Large intestine (tissue), 12 donors: Measurements from ENCODE around the gene ANKDD1A. TPM values are rescaled to one million over a fixed set of nuclear protein-coding genes. Genes with fewer than 3 reads are reported as not detected.

Experiments used
- DNase-seq, 2 donors: peaks; one replicate each; pipeline versions ENCODE4 v3.0.0 to v3.0.0-alpha.2; 2013
- H3K27ac ChIP-seq: one replicate; pipeline ENCODE4 v1.5.1; 2013; ENCODE audit warnings: low read length
- H3K27me3 ChIP-seq: 2 replicates; pipeline ENCODE4 v1.6.1; 2013; ENCODE audit warnings: low read length; ENCODE audit not compliant: control insufficient read depth, insufficient read depth
- H3K36me3 ChIP-seq: 2 replicates; pipeline ENCODE4 v1.6.1; 2013; ENCODE audit warnings: low read length; ENCODE audit not compliant: control insufficient read depth, insufficient read depth
- H3K4me1 ChIP-seq: one replicate; pipeline ENCODE4 v1.6.1; 2013; ENCODE audit warnings: low read length; ENCODE audit not compliant: control insufficient read depth, insufficient read depth
- H3K4me3 ChIP-seq: one replicate; pipeline ENCODE4 v1.5.1; 2013; ENCODE audit warnings: low read length
- H3K9me3 ChIP-seq: one replicate; pipeline ENCODE4 v1.6.1; 2013; ENCODE audit warnings: mild to moderate bottlenecking, low read depth, low read length, moderate library complexity; ENCODE audit not compliant: control insufficient read depth
- WGBS: methylation state at CpG from one replicate; pipeline ENCODE4 v1.1.5; 2013; ENCODE audit warnings: low lambda C conversion rate; ENCODE audit not compliant: insufficient coverage; 5-methylcytosine and 5-hydroxymethylcytosine counted together
- long read RNA-seq, 11 donors: transcript quantifications; one replicate each; lab custom pipeline, GENCODE V29; 2026
- polyA plus RNA-seq: library from polyadenylated mRNA; unstranded; fragments of 120-200 nt; gene quantifications from one replicate; pipeline ENCODE4 v1.2.1, GENCODE V29; 2013

ANKDD1A gene
- 5.6 TPM for polyA plus RNA-seq
- long read RNA-seq, donor 1, partial matches to known transcripts, result 190 of 190 reads
- long read RNA-seq, donor 1, other reads (novel, unspliced or antisense), result 0 of 190 reads
- long read RNA-seq, donor 2, partial matches to known transcripts, result 233 of 244 reads
- long read RNA-seq, donor 2, other reads (novel, unspliced or antisense), result 11 of 244 reads
- long read RNA-seq, donor 3, result 0 reads
- long read RNA-seq, donor 4, partial matches to known transcripts, result 9 of 9 reads
- long read RNA-seq, donor 4, other reads (novel, unspliced or antisense), result 0 of 9 reads
- long read RNA-seq, donor 5, partial matches to known transcripts, result 47 of 47 reads
- long read RNA-seq, donor 5, other reads (novel, unspliced or antisense), result 0 of 47 reads
- long read RNA-seq, donor 6, partial matches to known transcripts, result 279 of 291 reads
- long read RNA-seq, donor 6, other reads (novel, unspliced or antisense), result 12 of 291 reads
- long read RNA-seq, donor 7, partial matches to known transcripts, result 108 of 108 reads
- long read RNA-seq, donor 7, other reads (novel, unspliced or antisense), result 0 of 108 reads
- long read RNA-seq, donor 8, partial matches to known transcripts, result 191 of 219 reads
- long read RNA-seq, donor 8, other reads (novel, unspliced or antisense), result 28 of 219 reads
- long read RNA-seq, donor 9, partial matches to known transcripts, result 374 of 379 reads
- long read RNA-seq, donor 9, other reads (novel, unspliced or antisense), result 5 of 379 reads
- long read RNA-seq, donor 10, partial matches to known transcripts, result 228 of 228 reads
- long read RNA-seq, donor 10, other reads (novel, unspliced or antisense), result 0 of 228 reads
- long read RNA-seq, donor 11, partial matches to known transcripts, result 93 of 93 reads
- long read RNA-seq, donor 11, other reads (novel, unspliced or antisense), result 0 of 93 reads

- Histone ChIP-seq H3K4me1 (peaks cover 4% of the 10 kb centered on the region), H3K36me3 (no peaks in the 10 kb centered on the region), H3K27me3 (peaks cover 18% of the 10 kb centered on the region), H3K4me3 (peak within 1 kb of the TSS; percentile 59), H3K27ac (no peak within 1 kb of the TSS), H3K9me3 (no peaks in the 10 kb centered on the region)
- DNase-seq, result peak; percentile 49 to 74
- no CpG with 5 or more reads among the region's 72 CpGs for whole genome bisulfite sequencing
These were observed at the start of gene ANKDD1A for GRCh38 chr15:64911311-64912186. Gene ANKDD1A (plus strand): TSS chr15:64911902. CDS start chr15:64911931, 29 bp downstream.

DNA sequence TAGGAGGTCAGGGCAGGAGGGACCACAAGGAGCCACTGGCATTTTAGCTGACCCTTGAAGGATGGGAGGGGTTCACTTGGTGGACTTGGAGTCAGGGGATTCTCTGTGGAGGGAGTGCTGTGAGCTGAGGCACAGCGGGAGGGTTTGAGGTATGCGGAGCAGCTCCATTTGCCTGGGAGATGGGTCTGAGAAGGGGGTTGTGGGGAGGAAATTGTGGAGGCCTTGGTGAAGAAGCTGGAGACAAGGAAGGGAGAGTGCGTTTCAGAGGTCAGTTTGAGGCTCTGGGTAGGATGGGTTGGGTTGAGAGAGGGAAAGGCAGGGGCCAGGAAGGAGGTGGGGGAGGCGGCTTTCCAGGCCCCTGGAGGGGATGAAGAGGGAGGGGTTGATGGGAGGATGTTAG lies 49.7 kb upstream of the ANKDD1A start:
- H3K36me3 ChIP-seq, result peaks cover 41% of the 10 kb centered on the region
- no peak for DNase-seq
- H3K27me3 ChIP-seq, result no peaks in the 10 kb centered on the region
- WGBS, result 100% methylated on average over 1 of the region's 4 CpGs
- H3K9me3 ChIP-seq, result no peaks in the 10 kb centered on the region
- H3K27ac ChIP-seq, result no peak overlapping the region
- peaks cover 14% of the 10 kb centered on the region for H3K4me1 ChIP-seq
- no peak overlapping the region for H3K4me3 ChIP-seq

- peaks cover 9% of the 10 kb centered on the region for H3K4me1 ChIP-seq
- H3K9me3 ChIP-seq, result no peaks in the 10 kb centered on the region
- H3K36me3 ChIP-seq, result peaks cover 43% of the 10 kb centered on the region
These were observed 49.3 kb upstream of the ANKDD1A start for GRCh38 chr15:64862408-64862807.

DNA sequence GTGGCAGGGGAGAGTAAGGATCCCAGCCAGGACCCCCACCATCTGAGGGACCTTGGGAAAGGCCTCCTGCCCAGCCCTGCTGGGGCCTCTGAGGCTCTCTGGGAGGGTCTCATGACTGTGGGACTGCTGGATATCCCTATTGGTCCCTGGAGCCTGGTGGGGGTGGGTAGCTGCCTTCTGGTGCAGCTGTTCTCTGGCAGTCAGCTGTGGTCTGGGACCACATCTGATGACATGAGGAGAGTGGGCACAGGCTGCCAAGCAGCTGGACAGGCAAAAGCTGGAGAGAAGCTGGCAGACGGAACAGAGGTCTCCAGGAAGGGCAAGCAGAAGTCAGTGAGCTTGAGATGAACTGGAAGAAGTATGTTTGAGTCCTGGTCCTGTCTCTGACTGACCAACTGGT lies 47.6 kb upstream of the ANKDD1A start:
- no peak overlapping the region for H3K4me3 ChIP-seq
- no peak overlapping the region for H3K27ac ChIP-seq
- H3K27me3 ChIP-seq, result no peaks in the 10 kb centered on the region
- no CpG with 5 or more reads among the region's 1 CpG for WGBS
- no peaks in the 10 kb centered on the region for H3K9me3 ChIP-seq
- H3K4me1 ChIP-seq, result peaks cover 4% of the 10 kb centered on the region
- no peak for DNase-seq
- peaks cover 45% of the 10 kb centered on the region for H3K36me3 ChIP-seq

More at GRCh38 chr15:64862408-64862807, 49.3 kb upstream of the ANKDD1A start:
- H3K27ac ChIP-seq, result no peak overlapping the region
- H3K27me3 ChIP-seq, result no peaks in the 10 kb centered on the region
- WGBS, result no CpG with 5 or more reads among the region's 1 CpG
- no peak for DNase-seq
- H3K4me3 ChIP-seq, result no peak overlapping the region

DNA sequence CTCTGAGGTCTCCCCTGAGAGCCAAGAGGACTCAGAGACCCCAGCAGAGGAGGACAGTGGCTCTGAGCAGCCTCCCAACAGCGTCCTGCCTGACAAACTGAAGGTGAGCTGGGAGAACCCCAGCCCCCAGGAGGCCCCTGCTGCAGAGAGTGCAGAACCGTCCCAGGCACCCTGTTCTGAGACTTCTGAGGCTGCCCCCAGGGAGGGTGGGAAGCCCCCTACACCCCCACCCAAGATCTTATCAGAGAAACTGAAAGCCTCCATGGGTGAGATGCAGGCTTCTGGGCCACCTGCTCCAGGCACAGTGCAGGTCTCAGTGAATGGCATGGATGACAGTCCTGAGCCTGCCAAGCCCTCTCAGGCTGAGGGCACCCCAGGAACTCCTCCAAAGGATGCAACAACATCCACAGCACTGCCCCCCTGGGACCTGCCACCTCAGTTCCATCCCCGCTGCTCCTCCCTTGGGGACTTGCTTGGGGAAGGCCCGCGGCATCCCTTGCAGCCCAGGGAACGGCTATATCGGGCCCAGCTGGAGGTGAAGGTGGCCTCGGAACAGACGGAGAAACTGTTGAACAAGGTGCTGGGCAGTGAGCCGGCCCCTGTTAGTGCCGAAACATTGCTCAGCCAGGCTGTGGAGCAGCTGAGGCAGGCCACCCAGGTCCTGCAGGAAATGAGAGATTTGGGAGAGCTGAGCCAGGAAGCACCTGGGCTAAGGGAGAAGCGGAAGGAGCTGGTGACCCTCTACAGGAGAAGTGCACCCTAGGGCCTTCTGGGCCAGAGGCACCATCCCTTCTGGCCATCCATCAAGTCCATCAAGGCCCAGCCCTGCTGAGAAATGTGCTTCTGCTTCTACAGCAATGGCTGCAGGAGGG lies 46.3 kb upstream of the ANKDD1A start:
- Histone ChIP-seq H3K36me3 (peaks cover 37% of the 10 kb centered on the region), H3K27me3 (no peaks in the 10 kb centered on the region), H3K4me1 (peaks cover 4% of the 10 kb centered on the region), H3K4me3 (no peak overlapping the region), H3K9me3 (no peaks in the 10 kb centered on the region), H3K27ac (peak overlapping the region; percentile 12)
- no CpG with 5 or more reads among the region's 12 CpGs for WGBS
- DNase-seq, result no peak

- H3K4me1 ChIP-seq, result peaks cover 4% of the 10 kb centered on the region
- 80% methylated on average over 1 of the region's 6 CpGs for WGBS
- no peak for DNase-seq
These were observed 45.6 kb upstream of the ANKDD1A start for GRCh38 chr15:64865998-64866520.

DNA sequence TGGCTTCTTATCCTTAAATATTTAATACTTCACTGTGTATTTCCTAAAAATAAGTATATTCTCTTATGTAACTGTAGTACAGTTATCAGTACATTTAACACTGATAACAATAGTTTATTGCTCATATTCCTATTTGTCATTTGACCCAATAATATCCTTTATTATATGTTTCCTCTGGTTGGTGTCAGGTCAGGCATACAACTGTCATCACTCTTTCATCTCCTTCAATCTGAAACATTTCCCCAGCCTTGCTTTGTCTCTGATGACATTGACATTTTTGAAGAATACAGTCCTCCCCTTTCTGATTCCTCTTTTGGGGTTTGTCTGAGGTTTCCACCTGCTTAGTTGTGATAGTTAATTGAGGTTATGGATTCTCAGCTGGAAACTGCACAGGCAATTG lies 42.2 kb upstream of the ANKDD1A start:
- Histone ChIP-seq H3K27ac (no peak overlapping the region), H3K36me3 (peaks cover 15% of the 10 kb centered on the region), H3K4me1 (peaks cover 10% of the 10 kb centered on the region), H3K27me3 (no peaks in the 10 kb centered on the region), H3K9me3 (no peaks in the 10 kb centered on the region), H3K4me3 (no peak overlapping the region)
- DNase-seq, result no peak

More at GRCh38 chr15:64865998-64866520, 45.6 kb upstream of the ANKDD1A start:
- peak overlapping the region; percentile 12 for H3K27ac ChIP-seq
- H3K4me3 ChIP-seq, result no peak overlapping the region
- H3K27me3 ChIP-seq, result no peaks in the 10 kb centered on the region
- H3K9me3 ChIP-seq, result no peaks in the 10 kb centered on the region
- peaks cover 30% of the 10 kb centered on the region for H3K36me3 ChIP-seq

DNA sequence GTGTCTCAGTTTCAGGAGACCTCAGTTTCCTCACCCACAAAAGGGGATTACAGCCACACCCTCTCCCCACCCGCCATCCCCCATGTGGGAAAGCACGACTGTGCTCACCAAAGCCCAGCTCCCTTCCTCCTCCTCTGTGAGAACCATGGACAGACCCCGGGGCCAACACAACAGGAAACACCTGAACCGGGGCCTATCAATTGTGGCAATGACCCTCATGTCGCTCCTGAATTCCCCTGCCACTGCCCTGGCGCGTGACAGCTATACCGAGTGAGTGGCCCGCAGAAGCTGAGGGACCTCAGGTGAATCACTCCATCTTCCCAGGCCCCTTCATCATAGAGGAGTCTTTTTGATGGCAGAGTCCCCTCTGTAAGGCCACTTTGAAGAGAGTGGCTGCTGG lies 41.3 kb upstream of the ANKDD1A start:
- Histone ChIP-seq H3K27me3 (no peaks in the 10 kb centered on the region), H3K36me3 (peaks cover 13% of the 10 kb centered on the region), H3K9me3 (no peaks in the 10 kb centered on the region), H3K4me1 (peaks cover 10% of the 10 kb centered on the region), H3K27ac (no peak overlapping the region), H3K4me3 (no peak overlapping the region)
- no peak for DNase-seq
- 100% methylated on average over 1 of the region's 9 CpGs for WGBS

- Histone ChIP-seq H3K36me3 (no peaks in the 10 kb centered on the region), H3K27ac (no peak overlapping the region), H3K9me3 (no peaks in the 10 kb centered on the region), H3K27me3 (no peaks in the 10 kb centered on the region), H3K4me3 (no peak overlapping the region), H3K4me1 (peaks cover 14% of the 10 kb centered on the region)
- WGBS, result no CpG with 5 or more reads among the region's 3 CpGs
- no peak for DNase-seq
These were observed 36.0 kb upstream of the ANKDD1A start for GRCh38 chr15:64875641-64876223.
